IMR-90 (cell line): ENCODE data around the gene CFDP1. TPM values are rescaled to one million over a fixed set of nuclear protein-coding genes. Genes with fewer than 3 reads are reported as not detected.

Source experiments
- ATAC-seq: fragments of 200-7000 bp; cut with Tn5 transposase; 2 replicates; pipeline ENCODE4 v1.9.1; 2020; ENCODE audit warnings: low read depth, mild to moderate bottlenecking, moderate library complexity
- BruUV-seq: library from RNA; stranded (reverse); fragments of 400-500 nt; replicated peaks from 2 replicates; lab custom pipeline; 2021; lab: Mats Ljungman, UMichigan
- CTCF ChIA-PET: fragments of 300-600 bp; formaldehyde crosslinking; extraction: SDS; loops from one replicate; lab custom pipeline; 2021; ENCODE audit warnings: antibody characterized with exemption; lab: Yijun Ruan, JAX
- POLR2A ChIA-PET: fragments of 300-600 bp; sonication (Branson Sonifier 250); formaldehyde crosslinking; loops from one replicate; lab custom pipeline; 2022; ENCODE audit warnings: antibody characterized with exemption; ENCODE audit not compliant: unreplicated experiment; lab: Charles Lee
- DNase-seq: peaks from one replicate; pipeline ENCODE4 v3.0.0; 2013
- H2AFZ ChIP-seq: replicated peaks from 2 replicates; pipeline ENCODE3; 2013; ENCODE audit warnings: low read length, mild to moderate bottlenecking; ENCODE audit not compliant: poor library complexity
- H2AK5ac ChIP-seq: 2 replicates; pipeline ENCODE4 v1.6.1; 2013; ENCODE audit warnings: low read depth, low read length, inconsistent platforms
- H2AK9ac ChIP-seq: replicated peaks from 2 replicates; pipeline ENCODE3; 2013; ENCODE audit warnings: mild to moderate bottlenecking, low read depth, low read length, moderate library complexity; ENCODE audit not compliant: poor library complexity
- H2BK120ac ChIP-seq: 2 replicates; pipeline ENCODE4 v1.6.1; 2013; ENCODE audit warnings: low read depth, low read length, inconsistent platforms
- H2BK15ac ChIP-seq: 3 replicates; pipeline ENCODE4 v1.6.1; 2013; ENCODE audit warnings: low read depth, low read length, inconsistent platforms
- H2BK20ac ChIP-seq: 2 replicates; pipeline ENCODE4 v1.6.1; 2013; ENCODE audit warnings: low read depth, mild to moderate bottlenecking, inconsistent platforms, low read length, moderate library complexity
- H2BK5ac ChIP-seq: 2 replicates; pipeline ENCODE4 v1.6.1; 2013; ENCODE audit warnings: mild to moderate bottlenecking, low read depth, low read length, inconsistent platforms; ENCODE audit not compliant: poor library complexity, severe bottlenecking
- H3K14ac ChIP-seq: replicated peaks from 2 replicates; pipeline ENCODE4 v1.6.1; 2013; ENCODE audit warnings: low read depth, low read length, inconsistent platforms
- H3K18ac ChIP-seq: 2 replicates; pipeline ENCODE4 v1.6.1; 2013; ENCODE audit warnings: low read depth, low read length, control low read depth
- H3K23ac ChIP-seq: 2 replicates; pipeline ENCODE4 v1.6.1; 2013; ENCODE audit warnings: low read depth, low read length, inconsistent platforms
- H3K27ac ChIP-seq: 2 replicates; pipeline ENCODE4 v1.5.1; 2013; ENCODE audit warnings: mild to moderate bottlenecking, control low read depth, low read length; ENCODE audit not compliant: insufficient read depth
- H3K27me3 ChIP-seq: 2 replicates; pipeline ENCODE4 v1.6.1; 2013; ENCODE audit warnings: low read length; ENCODE audit not compliant: control insufficient read depth, insufficient read depth
- H3K36me3 ChIP-seq: 2 replicates; pipeline ENCODE4 v1.6.1; 2013; ENCODE audit warnings: low read length, mixed read lengths; ENCODE audit not compliant: control insufficient read depth, insufficient read depth
- H3K4ac ChIP-seq: 2 replicates; pipeline ENCODE4 v1.6.1; 2013; ENCODE audit warnings: low read depth, low read length, inconsistent platforms
- H3K4me1 ChIP-seq: 2 replicates; pipeline ENCODE4 v1.6.1; 2013; ENCODE audit warnings: low read length, mixed read lengths; ENCODE audit not compliant: control insufficient read depth, insufficient read depth
- H3K4me2 ChIP-seq: 2 replicates; pipeline ENCODE4 v1.6.1; 2013; ENCODE audit warnings: low read depth, mild to moderate bottlenecking, control low read depth, low read length, moderate library complexity
- H3K4me3 ChIP-seq: 2 replicates; pipeline ENCODE4 v1.5.1; 2013; ENCODE audit warnings: low read depth, mild to moderate bottlenecking, control low read depth, low read length, moderate library complexity; ENCODE audit not compliant: insufficient read depth
- H3K56ac ChIP-seq: 2 replicates; pipeline ENCODE4 v1.6.1; 2013; ENCODE audit warnings: low read length, inconsistent platforms; ENCODE audit not compliant: insufficient read depth; ENCODE audit errors: extremely low read depth
- H3K79me1 ChIP-seq, 2 experiments: 2 replicates each; pipeline ENCODE4 v1.6.1; 2013; ENCODE audit warnings: low read length in 2 of 2, inconsistent platforms in 1 of 2, low read depth in 1 of 2
- H3K9ac ChIP-seq: 2 replicates; pipeline ENCODE4 v1.6.1; 2013; ENCODE audit warnings: low read depth, low read length, control low read depth
- H3K9me1 ChIP-seq: 2 replicates; pipeline ENCODE4 v1.6.1; 2013; ENCODE audit warnings: low read length, inconsistent platforms; ENCODE audit not compliant: insufficient read depth
- H3K9me3 ChIP-seq: 2 replicates; pipeline ENCODE4 v1.6.1; 2013; ENCODE audit warnings: low read length; ENCODE audit not compliant: control insufficient read depth, insufficient read depth
- H4K20me1 ChIP-seq: 2 replicates; pipeline ENCODE4 v1.6.1; 2013; ENCODE audit warnings: low read length, inconsistent platforms; ENCODE audit not compliant: insufficient read depth
- H4K5ac ChIP-seq: 2 replicates; pipeline ENCODE4 v1.6.1; 2013; ENCODE audit warnings: mild to moderate bottlenecking, low read depth, low read length, control low read depth
- H4K8ac ChIP-seq, 2 experiments: 2 replicates each; pipeline ENCODE4 v1.6.1; 2013; ENCODE audit warnings: low read depth in 2 of 2, low read length in 2 of 2, control low read depth in 1 of 2, inconsistent platforms in 1 of 2
- H4K91ac ChIP-seq: 2 replicates; pipeline ENCODE4 v1.6.1; 2013; ENCODE audit warnings: low read depth, low read length, inconsistent platforms; ENCODE audit not compliant: insufficient read depth
- CHD1 ChIP-seq: IDR thresholded peaks from 2 replicates; pipeline ENCODE4 v1.6.1; 2012; ENCODE audit warnings: low read depth, low read length, improper control_type of control experiment
- FOS ChIP-seq: fragments of 150-350 bp; IDR thresholded peaks from 2 replicates; pipeline ENCODE4 v1.6.1; 2016; ENCODE audit warnings: low read depth, low read length
- MAFK ChIP-seq: IDR thresholded peaks from 2 replicates; pipeline ENCODE4 v1.6.1; 2012; ENCODE audit warnings: low read depth, low read length, improper control_type of control experiment
- MAZ ChIP-seq: IDR thresholded peaks from 2 replicates; pipeline ENCODE4 v1.6.1; 2012; ENCODE audit warnings: low read depth, mild to moderate bottlenecking, low read length, improper control_type of control experiment, moderate library complexity, borderline replicate concordance
- MXI1 ChIP-seq: IDR thresholded peaks from 2 replicates; pipeline ENCODE4 v1.6.1; 2012; ENCODE audit warnings: low read depth, mild to moderate bottlenecking, low read length, moderate library complexity, borderline replicate concordance
- POLR2A ChIP-seq: IDR thresholded peaks from 2 replicates; pipeline ENCODE4 v1.6.1; 2012; ENCODE audit warnings: mild to moderate bottlenecking, low read depth, low read length
- RAD21 ChIP-seq: IDR thresholded peaks from 2 replicates; pipeline ENCODE4 v1.6.1; 2012; ENCODE audit warnings: low read length, improper control_type of control experiment
- RCOR1 ChIP-seq: IDR thresholded peaks from 2 replicates; pipeline ENCODE4 v1.6.1; 2012; ENCODE audit warnings: mild to moderate bottlenecking, low read length, improper control_type of control experiment; ENCODE audit not compliant: insufficient replicate concordance
- RFX5 ChIP-seq: IDR thresholded peaks from 2 replicates; pipeline ENCODE4 v1.8.0; 2012; ENCODE audit warnings: low read depth, mild to moderate bottlenecking, low read length, moderate library complexity
- WGBS, 2 experiments: methylation state at CpG; one replicate each; pipeline versions ENCODE4 v1.1.5 to v1.1.7; 2013; ENCODE audit warnings: missing lambda C conversion rate in 2 of 2; ENCODE audit not compliant: insufficient read length in 1 of 2; ENCODE audit errors: extremely low coverage in 2 of 2; 5-methylcytosine and 5-hydroxymethylcytosine counted together
- dilution Hi-C: fragments of 300-500 bp; cut with HindIII; formaldehyde crosslinking; loops from one replicate; pipeline ENCODE4 v1.14.3; 2018; ENCODE audit warnings: low sequenced_read_pairs; ENCODE audit not compliant: unreplicated experiment
- in situ Hi-C: fragments of 300-500 bp; cut with MboI; formaldehyde crosslinking; loops from 3 replicates; pipeline ENCODE4 v1.14.3; 2019; ENCODE audit warnings: low sequenced_read_pairs, inconsistent platforms, mixed read lengths
- intact Hi-C: fragments of 100-400 bp; cut with micrococcal nuclease; formaldehyde crosslinking; loops from 2 replicates; pipeline ENCODE4 v1.10.0; 2022
- polyA plus RNA-seq, 3 experiments: library from polyadenylated mRNA; depleted of rRNA; stranded (reverse); fragments of >200 nt; gene quantifications; 2 replicates each; pipeline ENCODE4 v1.2.3, GENCODE V29; 2012; ENCODE audit warnings: low replicate concordance in 1 of 3
- total RNA-seq: library from RNA; depleted of rRNA; stranded (reverse); fragments of >200 nt; gene quantifications from 2 replicates; pipeline ENCODE4 v1.2.3, GENCODE V29; 2012
- TF ChIP-seq, protein P1 (sequence below): conservative IDR thresholded peaks from 2 replicates; pipeline ENCODE4 v1.5.1; 2012; ENCODE audit warnings: mild to moderate bottlenecking, low read depth, low read length, improper control_type of control experiment
- TF ChIP-seq, protein P2 (sequence below): fragments of 150-350 bp; IDR thresholded peaks from 2 replicates; pipeline ENCODE4 v1.6.1; 2017; ENCODE audit warnings: mild to moderate bottlenecking, antibody characterized with exemption, low read length, low read depth

Gene CFDP1
- total and polyA plus RNA-seq, 2 of the 4 experiments (the other 2 are of a cell fraction), result 15.6 to 38.7 TPM

DNA sequence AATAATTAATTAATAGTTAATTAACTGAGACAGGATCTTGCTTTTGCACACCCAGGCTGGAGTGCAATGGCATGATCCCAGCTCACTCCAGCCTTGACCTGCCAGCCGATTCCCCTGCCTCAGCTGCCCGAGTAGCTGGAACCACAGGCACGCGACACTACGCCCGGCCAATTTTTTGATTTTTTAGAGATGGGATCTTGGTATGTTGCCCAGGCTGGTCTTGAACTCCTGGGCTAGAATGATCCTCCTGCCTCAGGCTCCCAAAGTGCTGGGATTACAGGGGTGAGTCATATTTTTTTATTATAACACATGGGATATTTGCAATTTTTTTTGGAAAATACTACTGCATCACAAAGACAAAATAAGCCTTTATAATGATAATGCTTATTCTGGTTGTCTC is 151.5 kb downstream of the CFDP1 start:
- H2AK9ac ChIP-seq, result no peak overlapping the region
- H2AK5ac ChIP-seq, result no peak overlapping the region
- no peak overlapping the region for H3K4me2 ChIP-seq
- POLR2A ChIA-PET, result no interaction called here
- TF ChIP-seq RFX5 (no peak), MAFK (no peak), RCOR1 (no peak), MAZ (no peak), CHD1 (no peak), RAD21 (no peak), POLR2A (no peak), MXI1 (no peak), FOS (no peak)
- TF ChIP-seq, protein P1, sequence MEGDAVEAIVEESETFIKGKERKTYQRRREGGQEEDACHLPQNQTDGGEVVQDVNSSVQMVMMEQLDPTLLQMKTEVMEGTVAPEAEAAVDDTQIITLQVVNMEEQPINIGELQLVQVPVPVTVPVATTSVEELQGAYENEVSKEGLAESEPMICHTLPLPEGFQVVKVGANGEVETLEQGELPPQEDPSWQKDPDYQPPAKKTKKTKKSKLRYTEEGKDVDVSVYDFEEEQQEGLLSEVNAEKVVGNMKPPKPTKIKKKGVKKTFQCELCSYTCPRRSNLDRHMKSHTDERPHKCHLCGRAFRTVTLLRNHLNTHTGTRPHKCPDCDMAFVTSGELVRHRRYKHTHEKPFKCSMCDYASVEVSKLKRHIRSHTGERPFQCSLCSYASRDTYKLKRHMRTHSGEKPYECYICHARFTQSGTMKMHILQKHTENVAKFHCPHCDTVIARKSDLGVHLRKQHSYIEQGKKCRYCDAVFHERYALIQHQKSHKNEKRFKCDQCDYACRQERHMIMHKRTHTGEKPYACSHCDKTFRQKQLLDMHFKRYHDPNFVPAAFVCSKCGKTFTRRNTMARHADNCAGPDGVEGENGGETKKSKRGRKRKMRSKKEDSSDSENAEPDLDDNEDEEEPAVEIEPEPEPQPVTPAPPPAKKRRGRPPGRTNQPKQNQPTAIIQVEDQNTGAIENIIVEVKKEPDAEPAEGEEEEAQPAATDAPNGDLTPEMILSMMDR, result no peak
- TF ChIP-seq, protein P2, sequence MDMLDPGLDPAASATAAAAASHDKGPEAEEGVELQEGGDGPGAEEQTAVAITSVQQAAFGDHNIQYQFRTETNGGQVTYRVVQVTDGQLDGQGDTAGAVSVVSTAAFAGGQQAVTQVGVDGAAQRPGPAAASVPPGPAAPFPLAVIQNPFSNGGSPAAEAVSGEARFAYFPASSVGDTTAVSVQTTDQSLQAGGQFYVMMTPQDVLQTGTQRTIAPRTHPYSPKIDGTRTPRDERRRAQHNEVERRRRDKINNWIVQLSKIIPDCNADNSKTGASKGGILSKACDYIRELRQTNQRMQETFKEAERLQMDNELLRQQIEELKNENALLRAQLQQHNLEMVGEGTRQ, result no peak
- BruUV-seq, result no TSS peak
- H2BK120ac ChIP-seq, result no peak overlapping the region
- no peak overlapping the region for H3K4me3 ChIP-seq
- H3K23ac ChIP-seq, result no peak overlapping the region
- no peak overlapping the region for H3K14ac ChIP-seq
- H2BK5ac ChIP-seq, result no peak overlapping the region
- DNase-seq (no peak), ATAC-seq (no peak)
- no peak overlapping the region for H3K18ac ChIP-seq
- no peak overlapping the region for H3K9ac ChIP-seq
- H4K5ac ChIP-seq, result no peak overlapping the region
- H3K27ac ChIP-seq, result no peak overlapping the region
- no peak overlapping the region for H4K8ac ChIP-seq
- in situ Hi-C loops, result no loop called here
- H3K4me1 ChIP-seq, result peaks cover 5% of the 10 kb centered on the region
- no peaks in the 10 kb centered on the region for H3K27me3 ChIP-seq
- CTCF ChIA-PET, result no interaction called here
- dilution Hi-C loops, result no loop called here
- H2BK20ac ChIP-seq, result no peak overlapping the region
- no peak overlapping the region for H3K4ac ChIP-seq
- no peaks in the 10 kb centered on the region; a peak in 1 of 4 replicates for H3K79me1 ChIP-seq
- no peak overlapping the region for H2AFZ ChIP-seq
- H3K36me3 ChIP-seq, result no peaks in the 10 kb centered on the region
- no peak overlapping the region for H2BK15ac ChIP-seq
- H3K9me1 ChIP-seq, result no peaks in the 10 kb centered on the region
- H3K56ac ChIP-seq, result no peak overlapping the region
- intact Hi-C loops, result no loop called here
- H3K9me3 ChIP-seq, result no peaks in the 10 kb centered on the region
- H4K91ac ChIP-seq, result no peak overlapping the region
- H4K20me1 ChIP-seq, result no peaks in the 10 kb centered on the region
- no CpG with 5 or more reads among the region's 6 CpGs for WGBS, 2 experiments
